ENCODE data around the gene CDH22.

Gene CDH22

GRCh38 chr20:46324379-46324778 is 16.1 kb upstream of the CDH22 start:
- no peak for DNase-seq (ENCODE audit: low spot score)

- no peak for DNase-seq (ENCODE audit: low spot score)
Observed at GRCh38 chr20:46323557-46323956, 15.3 kb upstream of the CDH22 start.

- no peak for DNase-seq (ENCODE audit: low spot score)
Observed at GRCh38 chr20:46322641-46323040, 14.3 kb upstream of the CDH22 start.

GRCh38 chr20:46317685-46318177 is 9.4 kb upstream of the CDH22 start:
- DNase-seq (ENCODE audit: low spot score), result no peak

- no peak for DNase-seq (ENCODE audit: low spot score)
Observed at GRCh38 chr20:46316984-46317684, 8.8 kb upstream of the CDH22 start.

GRCh38 chr20:46315311-46315710 is 7.0 kb upstream of the CDH22 start:
- no peak for DNase-seq (ENCODE audit: low spot score)

GRCh38 chr20:46312945-46313861 is 4.9 kb upstream of the CDH22 start:
- no peak for DNase-seq (ENCODE audit: low spot score)

GRCh38 chr20:46312075-46312944 is 4.0 kb upstream of the CDH22 start:
- no peak for DNase-seq (ENCODE audit: low spot score)

- no peak for DNase-seq (ENCODE audit: low spot score)
Observed at GRCh38 chr20:46311719-46312074, 3.4 kb upstream of the CDH22 start.

- no peak for DNase-seq (ENCODE audit: low spot score)
Observed at GRCh38 chr20:46311039-46311650, 2.8 kb upstream of the CDH22 start.

GRCh38 chr20:46309945-46310344 is 1.6 kb upstream of the CDH22 start:
- no peak for DNase-seq (ENCODE audit: low spot score)

GRCh38 chr20:46307999-46308257 is 370 bp downstream of the CDH22 start:
- DNase-seq (ENCODE audit: low spot score), result no peak

- DNase-seq (ENCODE audit: low spot score), result peak; percentile 8
Observed at GRCh38 chr20:46307139-46307998, 929 bp downstream of the CDH22 start.

- DNase-seq (ENCODE audit: low spot score), result no peak
Observed at GRCh38 chr20:46306743-46307138, 1.6 kb downstream of the CDH22 start.

- DNase-seq (ENCODE audit: low spot score), result no peak
Observed at GRCh38 chr20:46305973-46306360, 2.3 kb downstream of the CDH22 start.

GRCh38 chr20:46305331-46305972 is 2.8 kb downstream of the CDH22 start:
- DNase-seq (ENCODE audit: low spot score), result no peak

- no peak for DNase-seq (ENCODE audit: low spot score)
Observed at GRCh38 chr20:46304852-46305251, 3.4 kb downstream of the CDH22 start.

- DNase-seq (ENCODE audit: low spot score), result no peak
Observed at GRCh38 chr20:46304361-46304760, 3.9 kb downstream of the CDH22 start.

- DNase-seq (ENCODE audit: low spot score), result no peak
Observed at GRCh38 chr20:46303176-46303956, 4.9 kb downstream of the CDH22 start.

- DNase-seq (ENCODE audit: low spot score), result no peak
Observed at GRCh38 chr20:46302106-46302505, 6.2 kb downstream of the CDH22 start.

All from pons (tissue), 1 donor.